ENCODE results near the gene VEGFA.

- TF ChIP-seq CTCF (IDR thresholded peaks at IDR 0.05; ENCODE audit: low read depth, low read length) (no peak), EZH2phosphoT487 (IDR thresholded peaks at IDR 0.05; ENCODE audit: low read depth) (no peak)
Measured at GRCh38 chr6:43809417-43810305, 39.6 kb downstream of the VEGFA start.

Data from OCI-LY3 (cell line).